ENCODE measurements around the gene USP21. TPM values are rescaled to one million over a fixed set of nuclear protein-coding genes. Genes with fewer than 3 reads are reported as not detected.

USP21 gene
- total and polyA plus RNA-seq, 2 donors (not counting 3 experiments of a cell fraction or from before 2014, with no cell fraction given) = 19.7 to 29.2 TPM

GRCh38 chr1:161215076-161215475 lies 55.8 kb downstream of the USP21 start, which contains the start of gene FCER1G:
Gene FCER1G, plus strand, starts transcription at chr1:161215295. Its CDS starts 27 bp downstream, at chr1:161215322.
- peaks cover 4% of the 10 kb centered on the region for H3K79me2 ChIP-seq (ENCODE audit: control insufficient read depth, insufficient read depth, low read length)
- no peaks in the 10 kb centered on the region for H3K9me1 ChIP-seq (replicated peaks; ENCODE audit: control insufficient read depth, extremely low read depth, insufficient read depth, low read length)
- POLR2A ChIA-PET = interaction anchor here (0.7 kb wide), 1 partner anchor 88 kb away, joined by 3 read pairs; no protein-coding TSS in a partner anchor
- dilution Hi-C loops (cut with MboI; ENCODE audit: extremely low pct_ligation_motif_present, low sequenced_read_pairs) (no loop called here), intact Hi-C loops (cut with micrococcal nuclease) (no loop called here)
- H3K27me3 ChIP-seq (ENCODE audit: control insufficient read depth in 2 of 2, insufficient read depth in 2 of 2, low read length in 2 of 2) = no peaks in the 10 kb centered on the region
- no peak within 1 kb of the TSS for H2AFZ ChIP-seq (ENCODE audit: low read depth, low read length)
- H3K4me2 ChIP-seq (ENCODE audit: insufficient read depth, low read length) = no peak within 1 kb of the TSS
- FAIRE-seq (no peak), DNase-seq (ENCODE audit: low read depth, low spot score) (no peak)
- no peaks in the 10 kb centered on the region for H3K9me3 ChIP-seq (replicated peaks; ENCODE audit: control insufficient read depth, insufficient read depth, low read length)
- H3K9ac ChIP-seq (replicated peaks; ENCODE audit: extremely low read depth, insufficient read depth, low read length) = no peak within 1 kb of the TSS
- no peak for TF ChIP-seq POLR2A (IDR thresholded peaks at IDR 0.05; ENCODE audit: low read depth, low read length)
- TF ChIP-seq POLR2AphosphoS5 (IDR thresholded peaks at IDR 0.05; ENCODE audit: insufficient read depth, low read depth, low read length) = no peak
- TF ChIP-seq GATA2 (IDR thresholded peaks at IDR 0.05; ENCODE audit: insufficient read depth, insufficient read length, low read depth, low read length) = no peak
- TF ChIP-seq EZH2 (IDR thresholded peaks at IDR 0.05; ENCODE audit: borderline replicate concordance, low read depth, low read length, severe bottlenecking) = no peak
- TF ChIP-seq CTCF (IDR thresholded peaks at IDR 0.05; ENCODE audit: extremely low read depth in 1 of 2, insufficient read depth in 1 of 2, low read depth in 1 of 2, low read length in 2 of 2) = no peak
- no peak within 1 kb of the TSS for H3K27ac ChIP-seq (ENCODE audit: insufficient read depth, low read depth, low read length)
- no peaks in the 10 kb centered on the region for H4K20me1 ChIP-seq (replicated peaks; ENCODE audit: control insufficient read depth, extremely low read depth, insufficient read depth, low read length)
- CTCF ChIA-PET = interaction anchor here (1.1 to 2.9 kb wide), 5 partner anchors 9 to 167 kb away, joined by 3 to 24 read pairs (median 8); partner anchors contain the start of gene TOMM40L
- H3K36me3 ChIP-seq (ENCODE audit: control insufficient read depth in 2 of 2, extremely low read depth in 1 of 2, insufficient read depth in 2 of 2, low read length in 2 of 2) = peaks cover 29 to 31% of the 10 kb centered on the region in 2 experiments
- no peak within 1 kb of the TSS for H3K4me3 ChIP-seq (replicated peaks in 1 of 3; ENCODE audit: insufficient read depth in 1 of 3, low read depth in 1 of 3, low read length in 3 of 3)
- H3K4me1 ChIP-seq (ENCODE audit: control insufficient read depth, extremely low read depth, insufficient read depth, low read length) = peaks cover 11% of the 10 kb centered on the region
- BruUV-seq (replicated peaks) = no TSS peak

Small RNA genes lying within 50 kb of the gene (small RNA-seq; reads per million reads assigned to genes)
- gene RF01225 (ENCODE audit: insufficient read depth, insufficient read length, low read depth, low replicate concordance) = not detected

Other genes with a start within 250 kb of the USP21 start
- not detected in 2 replicates for gene ITLN2, start 204.7 kb upstream of the USP21 start, total RNA-seq
- 0.32 and 0.46 TPM in 2 replicates for gene ITLN2, start 204.7 kb upstream of the USP21 start, polyA plus RNA-seq
- 86.3 and 97.0 TPM in 2 replicates for gene F11R, start 138.3 kb upstream of the USP21 start, total RNA-seq
- gene F11R, start 138.3 kb upstream of the USP21 start, polyA plus RNA-seq = 124 and 137 TPM in 2 replicates
- gene TSTD1, start 120.5 kb upstream of the USP21 start, total RNA-seq = 8.9 and 12.5 TPM in 2 replicates
- gene TSTD1, start 120.5 kb upstream of the USP21 start, polyA plus RNA-seq = 39.1 and 51.6 TPM in 2 replicates
- gene USF1, start 113.5 kb upstream of the USP21 start, total RNA-seq = 56.7 and 57.9 TPM in 2 replicates
- 53.4 and 66.0 TPM in 2 replicates for gene USF1, start 113.5 kb upstream of the USP21 start, polyA plus RNA-seq
- not detected in 2 replicates for gene ARHGAP30, start 89.6 kb upstream of the USP21 start, total RNA-seq
- gene ARHGAP30, start 89.6 kb upstream of the USP21 start, polyA plus RNA-seq = not detected in 2 replicates
- gene NECTIN4, start 69.9 kb upstream of the USP21 start, total RNA-seq = 0.37 and 0.58 TPM in 2 replicates
- 0.15 and 0.29 TPM in 2 replicates for gene NECTIN4, start 69.9 kb upstream of the USP21 start, polyA plus RNA-seq
- gene KLHDC9, start 61.1 kb upstream of the USP21 start, total RNA-seq = 1.1 and 1.4 TPM in 2 replicates
- gene KLHDC9, start 61.1 kb upstream of the USP21 start, polyA plus RNA-seq = 2.6 and 3.2 TPM in 2 replicates
- 99.5 and 104 TPM in 2 replicates for gene PFDN2, start 41.5 kb upstream of the USP21 start, total RNA-seq
- gene PFDN2, start 41.5 kb upstream of the USP21 start, polyA plus RNA-seq = 86.8 and 157 TPM in 2 replicates
- 20.3 and 20.9 TPM in 2 replicates for gene NIT1, start 41.4 kb upstream of the USP21 start, total RNA-seq
- gene NIT1, start 41.4 kb upstream of the USP21 start, polyA plus RNA-seq = 26.5 and 28.2 TPM in 2 replicates
- gene DEDD, start 26.8 kb upstream of the USP21 start, total RNA-seq = 50.2 and 54.9 TPM in 2 replicates
- gene DEDD, start 26.8 kb upstream of the USP21 start, polyA plus RNA-seq = 78.3 and 81.8 TPM in 2 replicates
- gene UFC1, start 5.5 kb upstream of the USP21 start, total RNA-seq = 102 and 110 TPM in 2 replicates
- 115 and 149 TPM in 2 replicates for gene UFC1, start 5.5 kb upstream of the USP21 start, polyA plus RNA-seq
- 28.5 and 28.9 TPM in 2 replicates for gene PPOX, start 6.9 kb downstream of the USP21 start, total RNA-seq
- gene PPOX, start 6.9 kb downstream of the USP21 start, polyA plus RNA-seq = 26.4 and 31.3 TPM in 2 replicates
- gene B4GALT3, start 18.0 kb downstream of the USP21 start, total RNA-seq = 39.5 and 39.8 TPM in 2 replicates
- gene B4GALT3, start 18.0 kb downstream of the USP21 start, polyA plus RNA-seq = 55.5 and 60.4 TPM in 2 replicates
- gene ADAMTS4, start 39.6 kb downstream of the USP21 start, total RNA-seq = 8.9 and 13.6 TPM in 2 replicates
- 2.5 and 2.6 TPM in 2 replicates for gene ADAMTS4, start 39.6 kb downstream of the USP21 start, polyA plus RNA-seq
- 95.1 and 99.7 TPM in 2 replicates for gene NDUFS2, start 42.9 kb downstream of the USP21 start, total RNA-seq
- 101 and 130 TPM in 2 replicates for gene NDUFS2, start 42.9 kb downstream of the USP21 start, polyA plus RNA-seq
- 1.6 and 2.2 TPM in 2 replicates for gene FCER1G, start 55.8 kb downstream of the USP21 start, total RNA-seq
- gene FCER1G, start 55.8 kb downstream of the USP21 start, polyA plus RNA-seq = 1.1 and 1.3 TPM in 2 replicates
- gene APOA2, start 64.1 kb downstream of the USP21 start, total RNA-seq = not detected in 2 replicates
- not detected in 2 replicates for gene APOA2, start 64.1 kb downstream of the USP21 start, polyA plus RNA-seq
- 18.7 TPM in 2 replicates for gene TOMM40L, start 66.6 kb downstream of the USP21 start, total RNA-seq
- gene TOMM40L, start 66.6 kb downstream of the USP21 start, polyA plus RNA-seq = 18.6 and 19.6 TPM in 2 replicates
- not detected in 2 replicates for gene NR1I3, start 78.7 kb downstream of the USP21 start, total RNA-seq
- not detected in 2 replicates for gene NR1I3, start 78.7 kb downstream of the USP21 start, polyA plus RNA-seq
- not detected in 2 replicates for gene PCP4L1, start 99.2 kb downstream of the USP21 start, total RNA-seq
- not detected in 2 replicates for gene PCP4L1, start 99.2 kb downstream of the USP21 start, polyA plus RNA-seq
- 1.3 and 2.0 TPM in 2 replicates for gene MPZ, start 150.5 kb downstream of the USP21 start, total RNA-seq
- 6.1 and 7.0 TPM in 2 replicates for gene MPZ, start 150.5 kb downstream of the USP21 start, polyA plus RNA-seq
- gene SDHC, start 154.9 kb downstream of the USP21 start, total RNA-seq = 136 and 148 TPM in 2 replicates
- 219 and 279 TPM in 2 replicates for gene SDHC, start 154.9 kb downstream of the USP21 start, polyA plus RNA-seq
- gene CFAP126, start 208.4 kb downstream of the USP21 start, total RNA-seq = not detected in 2 replicates
- gene CFAP126, start 208.4 kb downstream of the USP21 start, polyA plus RNA-seq = not detected in 2 replicates

All from endothelial cell of umbilical vein (primary cell).